ENCODE data around the gene USB1. TPM values are rescaled to one million over a fixed set of nuclear protein-coding genes. Genes with fewer than 3 reads are reported as not detected.
A peak's percentile ranks its signal among the peaks of the same experiment; 100 is the strongest.

USB1 gene
- total RNA-seq, 4 donors from 2014 or later = 31.4 to 79.0 (median 60.0) TPM

DNA sequence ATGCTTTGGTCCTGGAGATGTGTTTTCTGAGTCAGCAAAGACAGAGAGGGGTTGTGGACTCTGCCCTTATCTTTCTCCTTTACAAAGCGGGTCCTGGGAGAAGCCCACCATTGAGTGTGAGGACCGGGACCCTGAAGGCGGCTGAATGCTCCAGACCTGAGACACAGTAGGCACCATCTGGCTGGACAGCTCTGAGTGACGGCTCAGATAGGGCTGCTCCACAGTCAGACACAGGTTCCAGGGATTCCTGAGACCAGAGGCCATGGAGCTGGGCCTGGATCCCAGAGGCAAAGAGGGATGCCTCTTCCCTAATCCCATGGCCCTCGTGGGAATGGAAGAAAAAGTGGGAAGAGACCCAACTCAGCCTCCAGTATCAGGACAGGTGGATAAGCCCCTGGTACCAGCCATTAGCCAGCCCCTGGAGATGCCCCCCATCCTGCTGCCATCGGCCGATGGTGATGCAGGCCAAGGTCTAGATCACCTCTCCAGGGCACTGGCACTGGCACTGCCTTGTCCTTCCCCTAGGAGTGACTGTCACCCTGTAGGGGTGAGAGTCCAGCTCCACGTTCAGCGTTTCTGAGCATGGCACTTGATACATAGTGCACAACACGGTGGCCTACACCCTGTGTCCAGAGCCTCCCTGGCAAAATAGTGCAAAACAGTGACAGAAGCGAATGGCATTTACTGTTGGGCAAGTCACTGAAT lies 29.1 kb downstream of the USB1 start:
- intact Hi-C loops (cut with DNase I) = loop anchor here (5.0 kb wide), 1 partner anchor 37 kb away; no protein-coding TSS in a partner anchor
- Histone ChIP-seq H3K36me3 (no peaks in the 10 kb centered on the region), H3K4me1 (peaks cover 73 to 79% of the 10 kb centered on the region in 2 donors), H3K9me3 (no peaks in the 10 kb centered on the region), H3K4me3 (replicated peaks in 1 of 3) (no peak overlapping the region), H3K27me3 (no peaks in the 10 kb centered on the region), H3K27ac (peak overlapping the region; percentile 76 to 94 (median 89))
- no peak for DNase-seq
- 58 to 77% methylated on average over 2 to 11 of the region's 11 CpGs for WGBS, 2 donors
- TF ChIP-seq, protein P1, sequence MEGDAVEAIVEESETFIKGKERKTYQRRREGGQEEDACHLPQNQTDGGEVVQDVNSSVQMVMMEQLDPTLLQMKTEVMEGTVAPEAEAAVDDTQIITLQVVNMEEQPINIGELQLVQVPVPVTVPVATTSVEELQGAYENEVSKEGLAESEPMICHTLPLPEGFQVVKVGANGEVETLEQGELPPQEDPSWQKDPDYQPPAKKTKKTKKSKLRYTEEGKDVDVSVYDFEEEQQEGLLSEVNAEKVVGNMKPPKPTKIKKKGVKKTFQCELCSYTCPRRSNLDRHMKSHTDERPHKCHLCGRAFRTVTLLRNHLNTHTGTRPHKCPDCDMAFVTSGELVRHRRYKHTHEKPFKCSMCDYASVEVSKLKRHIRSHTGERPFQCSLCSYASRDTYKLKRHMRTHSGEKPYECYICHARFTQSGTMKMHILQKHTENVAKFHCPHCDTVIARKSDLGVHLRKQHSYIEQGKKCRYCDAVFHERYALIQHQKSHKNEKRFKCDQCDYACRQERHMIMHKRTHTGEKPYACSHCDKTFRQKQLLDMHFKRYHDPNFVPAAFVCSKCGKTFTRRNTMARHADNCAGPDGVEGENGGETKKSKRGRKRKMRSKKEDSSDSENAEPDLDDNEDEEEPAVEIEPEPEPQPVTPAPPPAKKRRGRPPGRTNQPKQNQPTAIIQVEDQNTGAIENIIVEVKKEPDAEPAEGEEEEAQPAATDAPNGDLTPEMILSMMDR (IDR thresholded peaks at IDR 0.05) = no peak
- TF ChIP-seq POLR2A (IDR thresholded peaks at IDR 0.05) = no peak

GRCh38 chr16:58031016-58031800 lies 30.0 kb downstream of the USB1 start:
- peak in 1 of 2 donors; percentile 23 for TF ChIP-seq POLR2A (IDR thresholded peaks at IDR 0.05)
- TF ChIP-seq, protein P1 (IDR thresholded peaks at IDR 0.05) = peak in 1 of 6 experiments; percentile 20
- Histone ChIP-seq H3K27ac (peak overlapping the region; percentile 76 to 89 (median 88)), H3K9me3 (no peaks in the 10 kb centered on the region), H3K4me1 (peaks cover 82 to 87% of the 10 kb centered on the region in 2 donors), H3K27me3 (no peaks in the 10 kb centered on the region), H3K4me3 (replicated peaks in 1 of 3) (no peak overlapping the region), H3K36me3 (no peaks in the 10 kb centered on the region)
- 6 to 22% methylated on average over 5 to 14 of the region's 14 CpGs for WGBS, 2 donors
- intact Hi-C loops (cut with DNase I) = loop anchor here (5.0 kb wide), 1 partner anchor 36 kb away; no protein-coding TSS in a partner anchor
- DNase-seq = peak; percentile 75 to 81

GRCh38 chr16:58032710-58033293 lies 31.6 kb downstream of the USB1 start:
- Histone ChIP-seq H3K27me3 (no peaks in the 10 kb centered on the region), H3K4me3 (replicated peaks in 1 of 3) (no peak overlapping the region), H3K27ac (peak overlapping the region; percentile 76 to 89 (median 88)), H3K9me3 (no peaks in the 10 kb centered on the region), H3K4me1 (peaks cover 82 to 86% of the 10 kb centered on the region in 2 donors), H3K36me3 (peaks cover 0 to 2% of the 10 kb centered on the region in 2 donors)
- WGBS, 2 donors = 14 to 20% methylated on average over 2 to 10 of the region's 15 CpGs
- intact Hi-C loops (cut with DNase I) = loop anchor here (5.0 kb wide), 1 partner anchor 34 kb away; no protein-coding TSS in a partner anchor
- DNase-seq = peak; percentile 96 to 97
- peak in 1 of 2 donors; percentile 45 for TF ChIP-seq POLR2A (IDR thresholded peaks at IDR 0.05)
- TF ChIP-seq, protein P1 (IDR thresholded peaks at IDR 0.05) = no peak

- no peaks in the 10 kb centered on the region for H3K9me3 ChIP-seq
- no peak overlapping the region for H3K4me3 ChIP-seq (replicated peaks in 1 of 3)
- H3K4me1 ChIP-seq = peaks cover 68 to 72% of the 10 kb centered on the region in 2 donors
- TF ChIP-seq, protein P1 (IDR thresholded peaks at IDR 0.05) = no peak
- no peak for TF ChIP-seq POLR2A (IDR thresholded peaks at IDR 0.05)
- H3K27ac ChIP-seq = peak overlapping the region; percentile 76 to 89 (median 88)
- intact Hi-C loops (cut with DNase I) = loop anchor here (5.0 kb wide), 1 partner anchor 33 kb away; no protein-coding TSS in a partner anchor
- no peaks in the 10 kb centered on the region for H3K27me3 ChIP-seq
- DNase-seq = peak; percentile 80 to 84
- WGBS, 2 donors = 50 to 68% methylated on average over 9 to 14 of the region's 14 CpGs
- H3K36me3 ChIP-seq = peaks cover 0 to 13% of the 10 kb centered on the region in 2 donors
Observed at GRCh38 chr16:58034128-58034685, 33.0 kb downstream of the USB1 start.

Data from thyroid gland (tissue), 4 donors.